SH-SY5Y (cell line): ENCODE measurements around the gene NOX5.

Experiments
- GATA2 ChIP-seq: IDR thresholded peaks from 2 replicates; pipeline ENCODE4 v1.6.1; 2011; ENCODE audit warnings: mild to moderate bottlenecking, low read depth, low read length
- GATA3 ChIP-seq: IDR thresholded peaks from 2 replicates; pipeline ENCODE4 v1.6.1; 2011; ENCODE audit warnings: low read depth, mild to moderate bottlenecking, low read length, moderate library complexity

NOX5 gene

DNA sequence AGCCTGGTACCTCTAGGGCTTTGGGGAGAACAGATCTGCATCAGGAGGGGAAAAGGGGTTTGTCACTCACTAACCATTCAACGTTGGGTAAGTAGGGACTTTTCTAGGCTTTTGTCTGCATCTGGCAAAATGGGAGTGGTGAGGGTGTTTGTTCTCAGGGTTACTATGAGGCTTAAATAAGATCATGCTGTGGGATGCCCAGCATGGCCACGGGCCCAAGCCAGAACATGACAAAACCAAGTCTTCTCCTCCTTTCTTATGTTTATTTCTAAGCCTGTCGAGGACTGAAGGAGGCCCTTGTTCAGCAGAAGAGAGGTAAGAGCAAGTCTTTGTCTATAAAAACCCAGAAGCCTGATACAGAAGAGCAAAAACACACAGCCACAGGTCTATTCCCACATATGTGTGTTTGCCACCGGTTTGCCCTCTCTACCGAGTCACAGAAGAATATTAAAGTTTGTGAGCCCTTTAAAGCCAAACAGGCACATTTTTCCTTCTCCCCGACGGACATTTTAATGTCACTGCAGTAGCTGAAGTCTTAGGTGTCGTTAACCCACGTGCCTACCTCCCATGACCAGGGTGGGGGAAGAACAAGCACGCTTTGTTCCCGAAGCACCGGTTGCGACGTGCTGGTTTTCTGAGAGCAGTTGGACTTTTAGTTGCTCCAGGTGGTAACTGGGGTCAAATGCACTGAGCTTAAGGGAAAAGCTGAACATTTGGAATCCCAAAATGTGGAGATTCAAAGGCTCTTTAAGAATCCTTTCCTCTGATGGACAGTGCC, 72.1 kb downstream of the NOX5 start:
- TF ChIP-seq GATA2 (no peak), GATA3 (no peak)

DNA sequence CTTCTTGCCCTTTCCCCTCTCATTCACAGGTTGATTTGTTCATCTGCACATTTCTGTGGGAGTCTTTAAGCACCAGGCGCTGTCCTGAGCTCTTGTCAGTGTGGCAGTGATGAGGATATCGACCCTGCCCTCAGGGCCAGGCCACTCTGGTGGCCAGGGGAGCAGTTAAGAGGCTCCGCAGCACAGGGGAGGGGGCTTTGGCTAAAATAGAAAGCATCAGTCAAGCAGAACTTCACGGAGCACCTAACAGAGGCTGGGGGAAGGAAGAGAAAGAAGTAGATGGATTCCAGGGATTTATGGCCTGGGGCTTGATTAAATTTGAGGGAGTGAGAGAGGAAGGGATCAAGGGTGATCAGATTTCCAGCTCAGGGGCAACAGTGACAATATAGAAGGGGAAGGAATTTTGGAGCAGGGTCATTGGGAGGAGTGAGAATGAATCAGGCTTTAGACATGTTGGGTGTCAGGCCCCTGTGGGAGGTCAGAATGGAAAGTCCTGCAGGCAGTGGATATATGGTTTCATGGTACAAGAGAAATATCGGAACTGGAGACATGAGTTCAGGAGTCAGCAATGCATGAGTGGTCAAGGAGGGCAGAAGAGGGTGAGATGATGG, 73.0 kb downstream of the NOX5 start:
- TF ChIP-seq GATA3, result no peak
- TF ChIP-seq GATA2, result no peak

DNA sequence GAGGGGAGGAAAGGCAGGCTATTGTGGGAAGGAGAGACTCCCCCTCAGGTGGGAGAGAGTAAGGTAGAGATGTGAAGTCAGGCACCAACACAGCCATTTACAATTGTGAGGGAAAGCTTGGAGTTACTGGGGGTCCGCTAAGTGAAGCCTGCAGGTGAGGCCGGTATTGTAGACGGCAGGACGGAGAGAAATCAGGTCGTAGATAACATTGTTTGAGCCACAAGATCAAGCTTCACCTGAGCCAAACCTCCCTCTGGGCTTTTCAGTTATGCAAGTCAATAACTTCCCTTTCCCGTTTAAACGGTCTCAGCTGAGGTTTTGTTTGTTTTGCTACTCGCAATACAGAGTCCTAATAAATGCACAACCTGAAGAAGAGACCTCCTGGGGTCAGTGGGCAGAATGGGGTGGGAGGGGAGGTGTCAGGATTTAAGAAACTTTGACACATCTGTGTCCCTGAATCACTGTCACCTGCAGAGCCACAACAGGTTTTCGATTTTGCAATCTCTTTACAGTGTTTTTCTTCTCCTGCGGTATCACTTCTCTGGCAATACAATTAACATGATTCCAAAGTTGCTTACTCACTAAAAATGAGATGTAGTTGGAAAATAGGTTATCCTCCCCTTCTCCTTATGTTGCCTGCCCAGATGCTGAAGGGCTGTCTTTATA, 73.9 kb downstream of the NOX5 start:
- TF ChIP-seq GATA3 (no peak), GATA2 (no peak)

DNA sequence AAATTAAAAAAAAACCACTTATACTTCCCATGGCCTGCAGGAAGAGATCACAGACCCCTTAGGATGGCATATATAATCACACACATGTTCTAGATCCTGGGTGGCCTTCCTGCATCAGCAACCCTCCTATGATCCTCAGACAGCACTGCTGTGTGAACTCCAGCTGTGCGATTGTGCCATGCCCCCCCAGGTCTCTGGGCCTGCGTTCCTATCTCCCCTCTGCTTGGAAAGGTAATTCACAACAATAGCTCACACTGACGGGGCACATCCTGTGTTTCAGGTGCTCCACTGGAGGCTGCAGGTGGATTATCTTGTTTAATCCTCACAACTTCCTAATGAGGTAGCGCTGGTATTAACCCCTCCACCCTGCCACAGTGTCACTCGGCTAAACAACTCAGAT, 74.8 kb downstream of the NOX5 start:
- no peak for TF ChIP-seq GATA3
- no peak for TF ChIP-seq GATA2

GRCh38 chr15:69090197-69090948, 75.9 kb downstream of the NOX5 start:
- no peak for TF ChIP-seq GATA2
- TF ChIP-seq GATA3, result no peak

DNA sequence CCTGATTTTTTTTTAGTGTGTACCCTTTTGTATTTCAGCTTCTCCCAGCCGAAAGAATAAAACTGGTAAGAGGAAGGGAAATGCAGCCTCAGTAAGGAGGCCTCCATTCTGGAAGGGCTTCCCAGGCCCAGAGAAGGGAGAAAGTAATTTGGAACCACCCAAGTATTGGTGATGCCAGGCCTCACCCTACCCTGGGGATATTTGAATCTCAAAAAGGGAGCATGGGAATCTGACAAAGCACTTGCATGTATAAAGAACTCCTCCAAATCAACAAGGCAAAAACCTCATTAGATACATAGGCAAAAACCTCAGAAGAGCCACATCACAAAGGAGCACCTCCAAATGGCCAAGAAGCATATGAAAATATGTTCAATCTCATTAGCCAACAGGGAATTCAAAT, 77.2 kb downstream of the NOX5 start:
- TF ChIP-seq GATA2, result no peak
- TF ChIP-seq GATA3, result no peak

GRCh38 chr15:69092159-69092558, 77.7 kb downstream of the NOX5 start:
- TF ChIP-seq GATA2, result no peak
- no peak for TF ChIP-seq GATA3

GRCh38 chr15:69093127-69093526, 78.6 kb downstream of the NOX5 start:
- TF ChIP-seq GATA2 (no peak), GATA3 (no peak)

DNA sequence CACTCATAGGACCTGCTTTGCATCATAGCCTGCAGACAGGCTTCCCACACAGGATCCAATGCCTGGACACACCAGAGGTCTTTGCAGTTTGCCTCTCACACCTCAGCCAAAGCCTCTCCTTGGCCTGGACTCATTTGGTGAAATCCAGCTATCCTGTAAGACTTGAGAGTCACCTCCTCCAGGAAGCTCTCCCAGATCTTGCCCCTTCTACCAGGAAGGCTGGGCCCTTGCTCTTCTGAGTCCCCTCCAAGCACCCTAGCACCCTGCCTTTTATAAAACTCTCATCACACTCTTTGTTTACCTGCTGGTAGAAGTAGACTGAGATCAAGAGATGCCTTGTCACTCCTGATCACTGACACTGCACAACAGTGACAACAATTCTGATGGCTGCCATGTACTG, 79.1 kb downstream of the NOX5 start:
- no peak for TF ChIP-seq GATA3
- no peak for TF ChIP-seq GATA2

GRCh38 chr15:69094124-69094921, 79.8 kb downstream of the NOX5 start:
- no peak for TF ChIP-seq GATA3
- TF ChIP-seq GATA2, result no peak

DNA sequence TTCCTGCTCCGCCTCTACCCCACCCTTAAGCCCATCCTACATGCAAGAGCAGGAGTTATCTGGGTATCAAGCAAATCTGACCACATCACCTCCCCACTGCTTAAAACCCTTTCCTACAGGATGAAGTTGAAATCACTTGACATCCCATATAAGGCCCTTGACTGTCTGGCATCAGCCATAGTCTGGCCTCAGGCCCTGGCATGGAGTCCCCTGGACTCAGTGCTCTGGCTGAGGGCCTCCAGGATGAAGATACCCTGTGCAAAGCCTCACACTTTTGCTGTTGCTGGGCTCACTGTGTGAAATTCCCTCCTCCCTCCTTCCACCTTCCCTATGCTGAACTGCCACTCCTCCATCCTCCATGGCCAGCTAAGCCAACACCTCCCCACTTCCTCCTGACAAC, 80.8 kb downstream of the NOX5 start:
- TF ChIP-seq GATA3 (no peak), GATA2 (no peak)

- TF ChIP-seq GATA3, result no peak
- TF ChIP-seq GATA2, result no peak
Measured at GRCh38 chr15:69096196-69096595, 81.7 kb downstream of the NOX5 start.

GRCh38 chr15:69096626-69097025, 82.1 kb downstream of the NOX5 start:
- TF ChIP-seq GATA2, result no peak
- TF ChIP-seq GATA3, result no peak

GRCh38 chr15:69098771-69099170, 84.3 kb downstream of the NOX5 start:
- TF ChIP-seq GATA2 (no peak), GATA3 (no peak)
